Measurements from ENCODE around the gene DYTN.

DNA sequence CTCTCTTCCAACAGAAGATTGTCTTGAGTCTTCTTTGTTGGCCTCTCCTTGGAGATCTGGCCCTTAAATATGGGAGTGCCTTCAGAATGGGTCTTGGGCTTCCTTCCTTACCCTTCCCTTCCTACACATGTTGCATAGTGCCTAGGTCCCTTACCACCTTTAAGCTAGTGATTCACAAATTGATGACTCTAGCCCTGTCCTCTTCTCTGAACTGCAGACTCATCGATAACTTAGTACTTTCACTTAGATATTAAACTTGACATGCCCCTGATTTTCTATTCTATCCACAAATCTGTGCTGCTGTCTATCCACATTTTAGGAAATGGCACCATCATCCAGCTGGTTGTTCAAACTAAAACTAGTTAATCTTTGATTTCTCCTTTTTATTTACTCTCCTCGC, 9.1 kb upstream of the DYTN start:
- TF ChIP-seq, protein P1, sequence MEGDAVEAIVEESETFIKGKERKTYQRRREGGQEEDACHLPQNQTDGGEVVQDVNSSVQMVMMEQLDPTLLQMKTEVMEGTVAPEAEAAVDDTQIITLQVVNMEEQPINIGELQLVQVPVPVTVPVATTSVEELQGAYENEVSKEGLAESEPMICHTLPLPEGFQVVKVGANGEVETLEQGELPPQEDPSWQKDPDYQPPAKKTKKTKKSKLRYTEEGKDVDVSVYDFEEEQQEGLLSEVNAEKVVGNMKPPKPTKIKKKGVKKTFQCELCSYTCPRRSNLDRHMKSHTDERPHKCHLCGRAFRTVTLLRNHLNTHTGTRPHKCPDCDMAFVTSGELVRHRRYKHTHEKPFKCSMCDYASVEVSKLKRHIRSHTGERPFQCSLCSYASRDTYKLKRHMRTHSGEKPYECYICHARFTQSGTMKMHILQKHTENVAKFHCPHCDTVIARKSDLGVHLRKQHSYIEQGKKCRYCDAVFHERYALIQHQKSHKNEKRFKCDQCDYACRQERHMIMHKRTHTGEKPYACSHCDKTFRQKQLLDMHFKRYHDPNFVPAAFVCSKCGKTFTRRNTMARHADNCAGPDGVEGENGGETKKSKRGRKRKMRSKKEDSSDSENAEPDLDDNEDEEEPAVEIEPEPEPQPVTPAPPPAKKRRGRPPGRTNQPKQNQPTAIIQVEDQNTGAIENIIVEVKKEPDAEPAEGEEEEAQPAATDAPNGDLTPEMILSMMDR (conservative IDR thresholded peaks at IDR 0.05; ENCODE audit: low read length) = no peak
- no peak for TF ChIP-seq EZH2phosphoT487 (IDR thresholded peaks at IDR 0.05; ENCODE audit: borderline replicate concordance, low read depth, low read length)
